Heart left ventricle (tissue), 13 donors: Measurements from ENCODE around the gene SPATC1L.

ENCODE experiments used
- CTCF ChIP-seq, 12 donors: fragments of 200-600 bp; sonication (generic) in 4 of 12; IDR thresholded peaks; one replicate each; pipeline versions ENCODE4 v1.5.0 to v1.8.0; 2018 to 2022; ENCODE audit warnings: antibody characterized with exemption in 12 of 12, mild to moderate bottlenecking in 5 of 12
- POLR2A ChIP-seq, 2 donors: fragments of 450-650 bp; IDR thresholded peaks; one replicate each; pipeline ENCODE4 v1.6.1; 2017; ENCODE audit warnings: antibody characterized with exemption in 2 of 2, mild to moderate bottlenecking in 2 of 2, moderate library complexity in 2 of 2
- donor health status: ischemic (EF 13 %, LVEDD 7.1; RV severe dilation, severe dysfunction).
- donor health status: DM: no; HTN: yes; CAD: no.
- donor health status: DM: no; HTN: no; CAD: no.
- donor health status: ischemic (EF 25% LVEDD 6.9; RV normal size, moderate dysfunction).
- donor health status: ischemic (EF 25% LVEDD 5.7; RV mildly dilated, moderate dysfunction).
- donor health status: ischemic (EF 35%, LVEDD 5.7; RV mildly dilated, moderate dysfunction).
- donor health status: nonischemic (EF 11% LVEDD 7.7; RV severe dilation, severe dysfunction).
- donor health status: DM: yes; HTN: yes; CAD: no.
- donor health status: PGD.
- donor health status: ischemic (EF 29% LVEDD 5.4; RV normal size, mild dysfunction).
- donor health status: nonischemic (EF 23%, LVEDD 6.1; RV moderate dilation, normal function).

GRCh38 chr21:46137908-46138307 is 46.4 kb downstream of the SPATC1L start:
- TF ChIP-seq CTCF (IDR thresholded peaks at IDR 0.05) = no peak
- TF ChIP-seq POLR2A (IDR thresholded peaks at IDR 0.05) = no peak
